ENCODE data around the gene MAPK4.

MAPK4 gene

GRCh38 chr18:50749945-50750344 is 190.1 kb downstream of the MAPK4 start:
- H2AFZ ChIP-seq (ENCODE audit: low read length, unreplicated experiment) = no peak overlapping the region
- H3K79me2 ChIP-seq (ENCODE audit: control insufficient read depth, insufficient read depth, low read length, unreplicated experiment) = no peaks in the 10 kb centered on the region

GRCh38 chr18:50750546-50750945 is 190.7 kb downstream of the MAPK4 start:
- Histone ChIP-seq H3K4me3 (ENCODE audit: low read depth, low read length) (no peak overlapping the region), H3K36me3 (ENCODE audit: insufficient read depth, low read length) (no peaks in the 10 kb centered on the region), H3K27me3 (ENCODE audit: insufficient read depth, low read length) (peaks cover 51% of the 10 kb centered on the region), H3K79me2 (ENCODE audit: control insufficient read depth, insufficient read depth, low read length, unreplicated experiment) (no peaks in the 10 kb centered on the region), H3K4me1 (ENCODE audit: control insufficient read depth, insufficient read depth, low read length, unreplicated experiment) (no peaks in the 10 kb centered on the region), H2AFZ (ENCODE audit: low read length, unreplicated experiment) (no peak overlapping the region), H3K27ac (ENCODE audit: low read depth, low read length) (no peak overlapping the region)

More at GRCh38 chr18:50749945-50750344, 190.1 kb downstream of the MAPK4 start:
- H3K4me3 ChIP-seq (ENCODE audit: low read depth, low read length) = no peak overlapping the region
- H3K36me3 ChIP-seq (ENCODE audit: insufficient read depth, low read length) = no peaks in the 10 kb centered on the region
- no peak overlapping the region for H3K27ac ChIP-seq (ENCODE audit: low read depth, low read length)
- peaks cover 50% of the 10 kb centered on the region for H3K27me3 ChIP-seq (ENCODE audit: insufficient read depth, low read length)
- no peaks in the 10 kb centered on the region for H3K4me1 ChIP-seq (ENCODE audit: control insufficient read depth, insufficient read depth, low read length, unreplicated experiment)

- Histone ChIP-seq H3K4me3 (ENCODE audit: low read depth, low read length) (no peak overlapping the region), H3K4me1 (ENCODE audit: control insufficient read depth, insufficient read depth, low read length, unreplicated experiment) (no peaks in the 10 kb centered on the region), H3K27me3 (ENCODE audit: insufficient read depth, low read length) (peaks cover 46% of the 10 kb centered on the region), H3K27ac (ENCODE audit: low read depth, low read length) (no peak overlapping the region), H3K79me2 (ENCODE audit: control insufficient read depth, insufficient read depth, low read length, unreplicated experiment) (no peaks in the 10 kb centered on the region), H3K36me3 (ENCODE audit: insufficient read depth, low read length) (no peaks in the 10 kb centered on the region), H2AFZ (ENCODE audit: low read length, unreplicated experiment) (no peak overlapping the region)
Measured at GRCh38 chr18:50751490-50751889, 191.6 kb downstream of the MAPK4 start.

- no peaks in the 10 kb centered on the region for H3K4me1 ChIP-seq (ENCODE audit: control insufficient read depth, insufficient read depth, low read length, unreplicated experiment)
- H3K27ac ChIP-seq (ENCODE audit: low read depth, low read length) = no peak overlapping the region
- no peak overlapping the region for H3K4me3 ChIP-seq (ENCODE audit: low read depth, low read length)
- H3K79me2 ChIP-seq (ENCODE audit: control insufficient read depth, insufficient read depth, low read length, unreplicated experiment) = no peaks in the 10 kb centered on the region
- no peak overlapping the region for H2AFZ ChIP-seq (ENCODE audit: low read length, unreplicated experiment)
- H3K27me3 ChIP-seq (ENCODE audit: insufficient read depth, low read length) = peaks cover 46% of the 10 kb centered on the region
- no peaks in the 10 kb centered on the region for H3K36me3 ChIP-seq (ENCODE audit: insufficient read depth, low read length)
Measured at GRCh38 chr18:50751947-50752346, 192.1 kb downstream of the MAPK4 start.

GRCh38 chr18:50753311-50753710 is 193.4 kb downstream of the MAPK4 start:
- Histone ChIP-seq H3K79me2 (ENCODE audit: control insufficient read depth, insufficient read depth, low read length, unreplicated experiment) (no peaks in the 10 kb centered on the region), H3K27me3 (ENCODE audit: insufficient read depth, low read length) (peaks cover 42% of the 10 kb centered on the region), H3K4me3 (ENCODE audit: low read depth, low read length) (no peak overlapping the region), H2AFZ (ENCODE audit: low read length, unreplicated experiment) (no peak overlapping the region), H3K27ac (ENCODE audit: low read depth, low read length) (no peak overlapping the region), H3K4me1 (ENCODE audit: control insufficient read depth, insufficient read depth, low read length, unreplicated experiment) (no peaks in the 10 kb centered on the region), H3K36me3 (ENCODE audit: insufficient read depth, low read length) (no peaks in the 10 kb centered on the region)

- Histone ChIP-seq H3K4me1 (ENCODE audit: control insufficient read depth, insufficient read depth, low read length, unreplicated experiment) (no peaks in the 10 kb centered on the region), H3K4me3 (ENCODE audit: low read depth, low read length) (no peak overlapping the region)
Measured at GRCh38 chr18:50754297-50754696, 194.4 kb downstream of the MAPK4 start.

GRCh38 chr18:50757358-50757757 is 197.5 kb downstream of the MAPK4 start:
- Histone ChIP-seq H3K27me3 (ENCODE audit: insufficient read depth, low read length) (peaks cover 34% of the 10 kb centered on the region), H2AFZ (ENCODE audit: low read length, unreplicated experiment) (no peak overlapping the region), H3K4me3 (ENCODE audit: low read depth, low read length) (no peak overlapping the region), H3K4me1 (ENCODE audit: control insufficient read depth, insufficient read depth, low read length, unreplicated experiment) (no peaks in the 10 kb centered on the region), H3K36me3 (ENCODE audit: insufficient read depth, low read length) (no peaks in the 10 kb centered on the region), H3K27ac (ENCODE audit: low read depth, low read length) (no peak overlapping the region), H3K79me2 (ENCODE audit: control insufficient read depth, insufficient read depth, low read length, unreplicated experiment) (no peaks in the 10 kb centered on the region)

More at GRCh38 chr18:50754297-50754696, 194.4 kb downstream of the MAPK4 start:
- Histone ChIP-seq H2AFZ (ENCODE audit: low read length, unreplicated experiment) (no peak overlapping the region), H3K27me3 (ENCODE audit: insufficient read depth, low read length) (peaks cover 41% of the 10 kb centered on the region), H3K27ac (ENCODE audit: low read depth, low read length) (no peak overlapping the region), H3K36me3 (ENCODE audit: insufficient read depth, low read length) (no peaks in the 10 kb centered on the region), H3K79me2 (ENCODE audit: control insufficient read depth, insufficient read depth, low read length, unreplicated experiment) (no peaks in the 10 kb centered on the region)

- H3K36me3 ChIP-seq (ENCODE audit: insufficient read depth, low read length) = no peaks in the 10 kb centered on the region
- no peak overlapping the region for H3K27ac ChIP-seq (ENCODE audit: low read depth, low read length)
- H3K4me1 ChIP-seq (ENCODE audit: control insufficient read depth, insufficient read depth, low read length, unreplicated experiment) = no peaks in the 10 kb centered on the region
- no peak overlapping the region for H3K4me3 ChIP-seq (ENCODE audit: low read depth, low read length)
- H2AFZ ChIP-seq (ENCODE audit: low read length, unreplicated experiment) = no peak overlapping the region
- peaks cover 3% of the 10 kb centered on the region for H3K27me3 ChIP-seq (ENCODE audit: insufficient read depth, low read length)
- H3K79me2 ChIP-seq (ENCODE audit: control insufficient read depth, insufficient read depth, low read length, unreplicated experiment) = no peaks in the 10 kb centered on the region
Measured at GRCh38 chr18:50769463-50769862, 209.6 kb downstream of the MAPK4 start.

- no peaks in the 10 kb centered on the region for H3K4me1 ChIP-seq (ENCODE audit: control insufficient read depth, insufficient read depth, low read length, unreplicated experiment)
- peaks cover 44% of the 10 kb centered on the region for H3K27me3 ChIP-seq (ENCODE audit: insufficient read depth, low read length)
- H2AFZ ChIP-seq (ENCODE audit: low read length, unreplicated experiment) = no peak overlapping the region
- no peak overlapping the region for H3K27ac ChIP-seq (ENCODE audit: low read depth, low read length)
- H3K36me3 ChIP-seq (ENCODE audit: insufficient read depth, low read length) = no peaks in the 10 kb centered on the region
- no peaks in the 10 kb centered on the region for H3K79me2 ChIP-seq (ENCODE audit: control insufficient read depth, insufficient read depth, low read length, unreplicated experiment)
- no peak overlapping the region for H3K4me3 ChIP-seq (ENCODE audit: low read depth, low read length)
Measured at GRCh38 chr18:50775207-50775606, 215.3 kb downstream of the MAPK4 start.

GRCh38 chr18:50775726-50776125 is 215.8 kb downstream of the MAPK4 start:
- no peak overlapping the region for H3K27ac ChIP-seq (ENCODE audit: low read depth, low read length)
- H3K36me3 ChIP-seq (ENCODE audit: insufficient read depth, low read length) = no peaks in the 10 kb centered on the region
- H2AFZ ChIP-seq (ENCODE audit: low read length, unreplicated experiment) = no peak overlapping the region
- H3K4me1 ChIP-seq (ENCODE audit: control insufficient read depth, insufficient read depth, low read length, unreplicated experiment) = no peaks in the 10 kb centered on the region
- no peak overlapping the region for H3K4me3 ChIP-seq (ENCODE audit: low read depth, low read length)
- H3K27me3 ChIP-seq (ENCODE audit: insufficient read depth, low read length) = peaks cover 44% of the 10 kb centered on the region
- H3K79me2 ChIP-seq (ENCODE audit: control insufficient read depth, insufficient read depth, low read length, unreplicated experiment) = no peaks in the 10 kb centered on the region

GRCh38 chr18:50776383-50776782 is 216.5 kb downstream of the MAPK4 start:
- Histone ChIP-seq H3K36me3 (ENCODE audit: insufficient read depth, low read length) (no peaks in the 10 kb centered on the region), H2AFZ (ENCODE audit: low read length, unreplicated experiment) (no peak overlapping the region), H3K27ac (ENCODE audit: low read depth, low read length) (no peak overlapping the region), H3K4me3 (ENCODE audit: low read depth, low read length) (no peak overlapping the region), H3K79me2 (ENCODE audit: control insufficient read depth, insufficient read depth, low read length, unreplicated experiment) (no peaks in the 10 kb centered on the region), H3K4me1 (ENCODE audit: control insufficient read depth, insufficient read depth, low read length, unreplicated experiment) (no peaks in the 10 kb centered on the region), H3K27me3 (ENCODE audit: insufficient read depth, low read length) (peaks cover 44% of the 10 kb centered on the region)

Measured in ACC112 (cell line).